GM19397 (cell line): Measurements from ENCODE around the gene SH2D2A.

Experiments
- ATAC-seq: cut with Tn5 transposase; IDR thresholded peaks from one replicate; pipeline ENCODE4 v1.9.1; 2021; ENCODE audit warnings: mild to moderate bottlenecking, moderate library complexity; ENCODE audit not compliant: unreplicated experiment

Gene SH2D2A

GRCh38 chr1:156805766-156806511 lies 10.7 kb downstream of the SH2D2A start:
- no peak for ATAC-seq

- ATAC-seq = no peak
Observed at GRCh38 chr1:156804572-156805243, 11.9 kb downstream of the SH2D2A start.

GRCh38 chr1:156804026-156804425 lies 12.6 kb downstream of the SH2D2A start:
- ATAC-seq = no peak

GRCh38 chr1:156803086-156803851 lies 13.4 kb downstream of the SH2D2A start:
- ATAC-seq = no peak

GRCh38 chr1:156802421-156802935 lies 14.2 kb downstream of the SH2D2A start:
- no peak for ATAC-seq

GRCh38 chr1:156801409-156802121 lies 15.1 kb downstream of the SH2D2A start:
- ATAC-seq = no peak

- ATAC-seq = no peak
Observed at GRCh38 chr1:156797212-156797871, 19.3 kb downstream of the SH2D2A start.

- ATAC-seq = no peak
Observed at GRCh38 chr1:156796340-156797097, 20.1 kb downstream of the SH2D2A start.

- no peak for ATAC-seq
Observed at GRCh38 chr1:156795787-156796186, 20.9 kb downstream of the SH2D2A start.

- ATAC-seq = no peak
Observed at GRCh38 chr1:156795374-156795733, 21.3 kb downstream of the SH2D2A start.

GRCh38 chr1:156794506-156795373 lies 21.9 kb downstream of the SH2D2A start:
- no peak for ATAC-seq

GRCh38 chr1:156789621-156790318 lies 26.9 kb downstream of the SH2D2A start:
- ATAC-seq = no peak

- no peak for ATAC-seq
Observed at GRCh38 chr1:156788136-156788535, 28.5 kb downstream of the SH2D2A start.

- ATAC-seq = no peak
Observed at GRCh38 chr1:156786640-156787039, 30.0 kb downstream of the SH2D2A start.

- ATAC-seq = no peak
Observed at GRCh38 chr1:156785458-156785857, 31.2 kb downstream of the SH2D2A start.

- ATAC-seq = no peak
Observed at GRCh38 chr1:156781585-156782186, 35.0 kb downstream of the SH2D2A start.

- ATAC-seq = no peak
Observed at GRCh38 chr1:156777573-156777972, 39.1 kb downstream of the SH2D2A start.

- no peak for ATAC-seq
Observed at GRCh38 chr1:156776942-156777341, 39.7 kb downstream of the SH2D2A start.
